ENCODE results near the gene IPP. TPM values are rescaled to one million over a fixed set of nuclear protein-coding genes. Genes with fewer than 3 reads are reported as not detected.

The IPP gene
- total RNA-seq, 4 donors from 2014 or later = 7.0 to 11.8 (median 11.3) TPM

DNA sequence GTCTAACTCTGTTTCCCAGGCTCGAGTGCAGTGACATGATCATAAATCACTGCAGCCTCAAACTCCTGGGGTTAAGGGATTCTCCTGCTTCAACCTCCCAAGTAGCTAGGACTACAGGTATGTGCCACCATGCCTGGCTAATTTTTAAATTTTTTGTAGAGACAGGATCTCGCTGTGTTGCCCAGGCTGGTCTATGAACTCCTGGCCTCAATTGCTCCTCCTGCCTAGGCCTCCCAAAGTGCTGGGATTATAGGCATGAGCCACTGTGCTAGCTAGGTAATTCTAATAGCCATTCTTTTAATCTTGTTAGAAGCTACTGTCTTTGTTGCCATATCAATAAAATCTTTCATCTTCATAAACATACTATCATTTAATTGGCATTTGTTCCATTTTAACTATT is 39.1 kb upstream of the IPP start:
- TF ChIP-seq, protein P1, sequence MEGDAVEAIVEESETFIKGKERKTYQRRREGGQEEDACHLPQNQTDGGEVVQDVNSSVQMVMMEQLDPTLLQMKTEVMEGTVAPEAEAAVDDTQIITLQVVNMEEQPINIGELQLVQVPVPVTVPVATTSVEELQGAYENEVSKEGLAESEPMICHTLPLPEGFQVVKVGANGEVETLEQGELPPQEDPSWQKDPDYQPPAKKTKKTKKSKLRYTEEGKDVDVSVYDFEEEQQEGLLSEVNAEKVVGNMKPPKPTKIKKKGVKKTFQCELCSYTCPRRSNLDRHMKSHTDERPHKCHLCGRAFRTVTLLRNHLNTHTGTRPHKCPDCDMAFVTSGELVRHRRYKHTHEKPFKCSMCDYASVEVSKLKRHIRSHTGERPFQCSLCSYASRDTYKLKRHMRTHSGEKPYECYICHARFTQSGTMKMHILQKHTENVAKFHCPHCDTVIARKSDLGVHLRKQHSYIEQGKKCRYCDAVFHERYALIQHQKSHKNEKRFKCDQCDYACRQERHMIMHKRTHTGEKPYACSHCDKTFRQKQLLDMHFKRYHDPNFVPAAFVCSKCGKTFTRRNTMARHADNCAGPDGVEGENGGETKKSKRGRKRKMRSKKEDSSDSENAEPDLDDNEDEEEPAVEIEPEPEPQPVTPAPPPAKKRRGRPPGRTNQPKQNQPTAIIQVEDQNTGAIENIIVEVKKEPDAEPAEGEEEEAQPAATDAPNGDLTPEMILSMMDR (IDR thresholded peaks at IDR 0.05) = no peak
- no peak for TF ChIP-seq POLR2AphosphoS5 (IDR thresholded peaks at IDR 0.05)
- TF ChIP-seq EP300 (IDR thresholded peaks at IDR 0.05) = no peak
- TF ChIP-seq POLR2A (IDR thresholded peaks at IDR 0.05) = no peak
- no peaks in the 10 kb centered on the region for H3K4me1 ChIP-seq
- no peak overlapping the region for H3K27ac ChIP-seq
- no peaks in the 10 kb centered on the region for H3K36me3 ChIP-seq
- DNase-seq (ENCODE audit: low spot score in 2 of 2) = no peak
- no peaks in the 10 kb centered on the region for H3K27me3 ChIP-seq
- 66% methylated on average over 2 of the region's 2 CpGs for WGBS
- no peak overlapping the region for H3K4me3 ChIP-seq
- no peaks in the 10 kb centered on the region for H3K9me3 ChIP-seq

DNA sequence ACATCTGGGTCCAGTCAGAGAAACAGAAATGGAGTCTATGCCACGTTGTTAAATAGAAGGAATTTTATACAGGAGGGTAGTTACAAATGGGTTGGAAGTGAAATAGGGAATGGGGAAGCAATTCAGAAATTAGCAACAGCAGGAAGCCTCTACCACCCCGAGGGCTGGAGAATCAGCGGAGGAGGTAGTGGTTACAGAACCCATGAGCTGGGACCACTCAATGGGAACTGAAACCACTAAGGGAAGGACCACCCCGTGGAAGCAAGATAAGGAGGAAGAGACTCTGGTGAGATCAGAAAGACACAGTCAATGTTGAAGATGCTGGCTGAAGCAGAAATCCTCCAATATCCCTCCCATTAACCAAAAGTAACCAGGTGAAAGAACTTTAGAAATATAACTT is 37.5 kb upstream of the IPP start:
- Histone ChIP-seq H3K4me1 (no peaks in the 10 kb centered on the region), H3K27me3 (no peaks in the 10 kb centered on the region), H3K4me3 (no peak overlapping the region), H3K36me3 (no peaks in the 10 kb centered on the region), H3K27ac (no peak overlapping the region), H3K9me3 (no peaks in the 10 kb centered on the region)
- TF ChIP-seq, protein P1 (IDR thresholded peaks at IDR 0.05) = no peak
- no peak for TF ChIP-seq EP300 (IDR thresholded peaks at IDR 0.05)
- TF ChIP-seq POLR2A (IDR thresholded peaks at IDR 0.05) = no peak
- TF ChIP-seq POLR2AphosphoS5 (IDR thresholded peaks at IDR 0.05) = no peak
- WGBS = 78% methylated on average over 4 of the region's 4 CpGs
- no peak for DNase-seq (ENCODE audit: low spot score in 2 of 2)

GRCh38 chr1:45785583-45785982 is 35.1 kb upstream of the IPP start:
- 72% methylated on average over 4 of the region's 4 CpGs for WGBS
- Histone ChIP-seq H3K4me1 (no peaks in the 10 kb centered on the region), H3K4me3 (no peak overlapping the region), H3K27me3 (no peaks in the 10 kb centered on the region), H3K27ac (no peak overlapping the region), H3K36me3 (no peaks in the 10 kb centered on the region), H3K9me3 (no peaks in the 10 kb centered on the region)
- DNase-seq (ENCODE audit: low spot score in 2 of 2) = no peak
- no peak for TF ChIP-seq POLR2A (IDR thresholded peaks at IDR 0.05)
- TF ChIP-seq, protein P1 (IDR thresholded peaks at IDR 0.05) = no peak
- no peak for TF ChIP-seq POLR2AphosphoS5 (IDR thresholded peaks at IDR 0.05)
- TF ChIP-seq EP300 (IDR thresholded peaks at IDR 0.05) = no peak

DNA sequence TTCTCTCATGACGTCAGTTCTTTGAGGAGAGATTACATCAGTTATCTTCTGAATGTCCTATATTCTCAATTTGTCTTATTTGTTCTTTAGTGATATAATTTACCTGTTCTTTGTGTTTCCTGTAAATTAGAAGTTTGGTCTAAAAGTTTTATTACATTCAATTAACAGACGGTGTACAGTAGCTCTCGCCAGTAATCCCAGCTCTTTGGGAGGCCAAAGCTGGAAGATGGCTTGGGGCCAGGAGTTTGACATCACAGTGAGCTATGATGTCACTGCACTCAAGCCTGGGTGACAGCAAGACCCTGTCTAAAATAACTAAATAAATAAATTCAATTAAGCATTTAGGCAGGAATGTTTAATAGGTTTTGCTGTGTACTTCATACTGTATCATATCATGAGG is 25.3 kb upstream of the IPP start:
- Histone ChIP-seq H3K27ac (no peak overlapping the region), H3K27me3 (no peaks in the 10 kb centered on the region)
- 87% methylated on average over 3 of the region's 3 CpGs for WGBS

DNA sequence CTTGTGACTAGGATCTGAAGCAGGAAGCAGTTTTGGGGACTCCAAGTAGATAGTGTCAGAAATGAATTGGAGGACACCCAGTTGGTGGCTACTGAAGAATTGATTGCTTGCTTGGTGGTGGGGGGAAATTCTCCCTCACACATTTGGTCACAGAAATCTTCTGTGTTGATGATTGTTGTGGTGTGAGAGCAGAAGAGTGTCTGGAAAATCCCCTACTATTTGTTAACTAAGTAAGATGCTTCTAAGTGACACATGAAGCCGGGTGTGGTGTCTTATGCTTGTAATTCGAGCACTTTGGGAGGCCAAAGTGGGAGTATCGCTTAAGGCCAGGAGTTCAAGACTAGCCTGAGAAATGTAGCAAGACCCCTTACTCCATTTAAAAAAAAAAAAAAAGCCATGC is 22.5 kb upstream of the IPP start:
- Histone ChIP-seq H3K9me3 (no peaks in the 10 kb centered on the region), H3K27me3 (no peaks in the 10 kb centered on the region), H3K27ac (no peak overlapping the region), H3K4me3 (no peak overlapping the region), H3K36me3 (no peaks in the 10 kb centered on the region), H3K4me1 (no peaks in the 10 kb centered on the region)
- no peak for DNase-seq (ENCODE audit: low spot score in 2 of 2)
- WGBS = 78% methylated on average over 3 of the region's 3 CpGs
- TF ChIP-seq POLR2A (IDR thresholded peaks at IDR 0.05) (no peak), EP300 (IDR thresholded peaks at IDR 0.05) (no peak), POLR2AphosphoS5 (IDR thresholded peaks at IDR 0.05) (no peak)
- TF ChIP-seq, protein P1 (IDR thresholded peaks at IDR 0.05) = no peak

More for the DNA sequence above, 25.3 kb upstream of the IPP start:
- Histone ChIP-seq H3K4me1 (no peaks in the 10 kb centered on the region), H3K4me3 (no peak overlapping the region), H3K36me3 (no peaks in the 10 kb centered on the region), H3K9me3 (no peaks in the 10 kb centered on the region)
- no peak for DNase-seq (ENCODE audit: low spot score in 2 of 2)
- TF ChIP-seq EP300 (IDR thresholded peaks at IDR 0.05) (no peak), POLR2A (IDR thresholded peaks at IDR 0.05) (no peak), POLR2AphosphoS5 (IDR thresholded peaks at IDR 0.05) (no peak)
- TF ChIP-seq, protein P1 (IDR thresholded peaks at IDR 0.05) = no peak

Measured in suprapubic skin (tissue), 4 donors.